ENCODE measurements around the gene LRSAM1. TPM values are rescaled to one million over a fixed set of nuclear protein-coding genes. Genes with fewer than 3 reads are reported as not detected.

The LRSAM1 gene
- total and polyA plus RNA-seq, 2 of the 8 experiments (the other 6 are each of a cell fraction or from before 2014, with no cell fraction given), result 9.7 to 18.3 TPM

DNA sequence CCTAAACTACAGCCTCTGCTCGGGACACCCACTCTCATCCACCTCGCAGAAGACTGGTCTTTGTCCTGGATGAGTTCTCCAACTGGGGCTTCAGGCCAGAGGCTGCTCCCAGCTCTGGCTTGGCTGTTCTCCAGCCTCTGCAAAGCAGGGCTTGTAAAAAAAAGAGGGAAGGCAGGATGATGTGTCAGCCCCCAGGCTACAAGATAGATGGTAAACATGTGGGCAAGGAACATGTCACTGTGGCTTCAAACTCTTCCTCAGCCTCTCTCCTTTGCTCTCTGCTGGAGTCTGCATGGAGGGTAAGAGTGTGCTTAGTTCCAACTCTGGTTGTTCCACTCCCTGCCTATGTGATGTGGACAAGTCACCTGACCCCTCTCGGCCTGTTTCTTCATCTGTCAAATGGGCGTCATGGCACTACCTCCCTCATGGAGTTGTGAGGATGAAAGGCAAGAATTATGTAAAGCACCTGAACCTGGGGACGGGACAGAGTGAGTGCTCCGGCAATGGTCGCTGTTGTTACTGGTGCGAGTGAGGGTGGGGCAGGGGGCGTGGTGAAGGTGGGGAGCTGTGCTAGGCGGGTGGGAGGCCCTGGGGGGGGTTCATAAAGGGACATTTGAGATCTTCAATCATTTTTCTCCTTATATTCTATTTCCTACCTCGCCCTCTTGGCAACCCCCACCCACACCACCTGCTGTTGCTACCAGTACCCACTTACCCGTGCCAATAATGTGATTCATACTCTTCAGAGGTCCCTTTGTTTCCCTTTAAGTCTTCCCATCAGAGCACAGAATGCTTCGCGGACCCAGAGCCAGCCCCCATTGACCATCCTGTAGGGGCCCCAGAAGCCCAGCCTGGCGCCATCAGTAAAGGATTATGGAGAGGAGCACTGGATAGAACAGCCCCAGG is 33.9 kb upstream of the LRSAM1 start (continued):
- TF ChIP-seq, protein P1, sequence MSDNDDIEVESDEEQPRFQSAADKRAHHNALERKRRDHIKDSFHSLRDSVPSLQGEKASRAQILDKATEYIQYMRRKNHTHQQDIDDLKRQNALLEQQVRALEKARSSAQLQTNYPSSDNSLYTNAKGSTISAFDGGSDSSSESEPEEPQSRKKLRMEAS (IDR thresholded peaks at IDR 0.05), result no peak
- TF ChIP-seq SIX5 (IDR thresholded peaks at IDR 0.05; ENCODE audit: low read depth, low read length) (no peak), EP300 (IDR thresholded peaks at IDR 0.05; ENCODE audit: borderline replicate concordance in 1 of 2, low read depth in 2 of 2, low read length in 2 of 2) (no peak), ZNF274 (IDR thresholded peaks at IDR 0.05; ENCODE audit: borderline replicate concordance, extremely low read depth, low read length) (no peak), EGR1 (IDR thresholded peaks at IDR 0.05; ENCODE audit: borderline replicate concordance, low read depth, low read length) (no peak), TCF12 (IDR thresholded peaks at IDR 0.05; ENCODE audit: low read depth, low read length) (no peak)
- TF ChIP-seq, protein P2, sequence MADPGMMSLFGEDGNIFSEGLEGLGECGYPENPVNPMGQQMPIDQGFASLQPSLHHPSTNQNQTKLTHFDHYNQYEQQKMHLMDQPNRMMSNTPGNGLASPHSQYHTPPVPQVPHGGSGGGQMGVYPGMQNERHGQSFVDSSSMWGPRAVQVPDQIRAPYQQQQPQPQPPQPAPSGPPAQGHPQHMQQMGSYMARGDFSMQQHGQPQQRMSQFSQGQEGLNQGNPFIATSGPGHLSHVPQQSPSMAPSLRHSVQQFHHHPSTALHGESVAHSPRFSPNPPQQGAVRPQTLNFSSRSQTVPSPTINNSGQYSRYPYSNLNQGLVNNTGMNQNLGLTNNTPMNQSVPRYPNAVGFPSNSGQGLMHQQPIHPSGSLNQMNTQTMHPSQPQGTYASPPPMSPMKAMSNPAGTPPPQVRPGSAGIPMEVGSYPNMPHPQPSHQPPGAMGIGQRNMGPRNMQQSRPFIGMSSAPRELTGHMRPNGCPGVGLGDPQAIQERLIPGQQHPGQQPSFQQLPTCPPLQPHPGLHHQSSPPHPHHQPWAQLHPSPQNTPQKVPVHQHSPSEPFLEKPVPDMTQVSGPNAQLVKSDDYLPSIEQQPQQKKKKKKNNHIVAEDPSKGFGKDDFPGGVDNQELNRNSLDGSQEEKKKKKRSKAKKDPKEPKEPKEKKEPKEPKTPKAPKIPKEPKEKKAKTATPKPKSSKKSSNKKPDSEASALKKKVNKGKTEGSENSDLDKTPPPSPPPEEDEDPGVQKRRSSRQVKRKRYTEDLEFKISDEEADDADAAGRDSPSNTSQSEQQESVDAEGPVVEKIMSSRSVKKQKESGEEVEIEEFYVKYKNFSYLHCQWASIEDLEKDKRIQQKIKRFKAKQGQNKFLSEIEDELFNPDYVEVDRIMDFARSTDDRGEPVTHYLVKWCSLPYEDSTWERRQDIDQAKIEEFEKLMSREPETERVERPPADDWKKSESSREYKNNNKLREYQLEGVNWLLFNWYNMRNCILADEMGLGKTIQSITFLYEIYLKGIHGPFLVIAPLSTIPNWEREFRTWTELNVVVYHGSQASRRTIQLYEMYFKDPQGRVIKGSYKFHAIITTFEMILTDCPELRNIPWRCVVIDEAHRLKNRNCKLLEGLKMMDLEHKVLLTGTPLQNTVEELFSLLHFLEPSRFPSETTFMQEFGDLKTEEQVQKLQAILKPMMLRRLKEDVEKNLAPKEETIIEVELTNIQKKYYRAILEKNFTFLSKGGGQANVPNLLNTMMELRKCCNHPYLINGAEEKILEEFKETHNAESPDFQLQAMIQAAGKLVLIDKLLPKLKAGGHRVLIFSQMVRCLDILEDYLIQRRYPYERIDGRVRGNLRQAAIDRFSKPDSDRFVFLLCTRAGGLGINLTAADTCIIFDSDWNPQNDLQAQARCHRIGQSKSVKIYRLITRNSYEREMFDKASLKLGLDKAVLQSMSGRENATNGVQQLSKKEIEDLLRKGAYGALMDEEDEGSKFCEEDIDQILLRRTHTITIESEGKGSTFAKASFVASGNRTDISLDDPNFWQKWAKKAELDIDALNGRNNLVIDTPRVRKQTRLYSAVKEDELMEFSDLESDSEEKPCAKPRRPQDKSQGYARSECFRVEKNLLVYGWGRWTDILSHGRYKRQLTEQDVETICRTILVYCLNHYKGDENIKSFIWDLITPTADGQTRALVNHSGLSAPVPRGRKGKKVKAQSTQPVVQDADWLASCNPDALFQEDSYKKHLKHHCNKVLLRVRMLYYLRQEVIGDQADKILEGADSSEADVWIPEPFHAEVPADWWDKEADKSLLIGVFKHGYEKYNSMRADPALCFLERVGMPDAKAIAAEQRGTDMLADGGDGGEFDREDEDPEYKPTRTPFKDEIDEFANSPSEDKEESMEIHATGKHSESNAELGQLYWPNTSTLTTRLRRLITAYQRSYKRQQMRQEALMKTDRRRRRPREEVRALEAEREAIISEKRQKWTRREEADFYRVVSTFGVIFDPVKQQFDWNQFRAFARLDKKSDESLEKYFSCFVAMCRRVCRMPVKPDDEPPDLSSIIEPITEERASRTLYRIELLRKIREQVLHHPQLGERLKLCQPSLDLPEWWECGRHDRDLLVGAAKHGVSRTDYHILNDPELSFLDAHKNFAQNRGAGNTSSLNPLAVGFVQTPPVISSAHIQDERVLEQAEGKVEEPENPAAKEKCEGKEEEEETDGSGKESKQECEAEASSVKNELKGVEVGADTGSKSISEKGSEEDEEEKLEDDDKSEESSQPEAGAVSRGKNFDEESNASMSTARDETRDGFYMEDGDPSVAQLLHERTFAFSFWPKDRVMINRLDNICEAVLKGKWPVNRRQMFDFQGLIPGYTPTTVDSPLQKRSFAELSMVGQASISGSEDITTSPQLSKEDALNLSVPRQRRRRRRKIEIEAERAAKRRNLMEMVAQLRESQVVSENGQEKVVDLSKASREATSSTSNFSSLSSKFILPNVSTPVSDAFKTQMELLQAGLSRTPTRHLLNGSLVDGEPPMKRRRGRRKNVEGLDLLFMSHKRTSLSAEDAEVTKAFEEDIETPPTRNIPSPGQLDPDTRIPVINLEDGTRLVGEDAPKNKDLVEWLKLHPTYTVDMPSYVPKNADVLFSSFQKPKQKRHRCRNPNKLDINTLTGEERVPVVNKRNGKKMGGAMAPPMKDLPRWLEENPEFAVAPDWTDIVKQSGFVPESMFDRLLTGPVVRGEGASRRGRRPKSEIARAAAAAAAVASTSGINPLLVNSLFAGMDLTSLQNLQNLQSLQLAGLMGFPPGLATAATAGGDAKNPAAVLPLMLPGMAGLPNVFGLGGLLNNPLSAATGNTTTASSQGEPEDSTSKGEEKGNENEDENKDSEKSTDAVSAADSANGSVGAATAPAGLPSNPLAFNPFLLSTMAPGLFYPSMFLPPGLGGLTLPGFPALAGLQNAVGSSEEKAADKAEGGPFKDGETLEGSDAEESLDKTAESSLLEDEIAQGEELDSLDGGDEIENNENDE (IDR thresholded peaks at IDR 0.05; ENCODE audit: insufficient replicate concordance, low read length), result no peak

Measured in H1 (cell line).